Upper lobe of left lung (tissue), 4 donors: ENCODE measurements around the gene RACK1.

Source experiments
- POLR2A ChIP-seq, 4 donors: fragments of 450-650 bp; IDR thresholded peaks; one replicate each; pipeline ENCODE4 v1.5.1; 2016 to 2017; ENCODE audit warnings: antibody characterized with exemption in 4 of 4, mild to moderate bottlenecking in 2 of 4
- TF ChIP-seq, protein P1 (sequence below), 6 experiments: fragments of 450-650 bp in 4 of 6; fragments of 200-600 bp in 2 of 6; sonication (generic) in 2 of 6; IDR thresholded peaks; one replicate each; pipeline ENCODE4 v1.5.1; 2016 to 2019; ENCODE audit warnings: antibody characterized with exemption in 6 of 6

DNA sequence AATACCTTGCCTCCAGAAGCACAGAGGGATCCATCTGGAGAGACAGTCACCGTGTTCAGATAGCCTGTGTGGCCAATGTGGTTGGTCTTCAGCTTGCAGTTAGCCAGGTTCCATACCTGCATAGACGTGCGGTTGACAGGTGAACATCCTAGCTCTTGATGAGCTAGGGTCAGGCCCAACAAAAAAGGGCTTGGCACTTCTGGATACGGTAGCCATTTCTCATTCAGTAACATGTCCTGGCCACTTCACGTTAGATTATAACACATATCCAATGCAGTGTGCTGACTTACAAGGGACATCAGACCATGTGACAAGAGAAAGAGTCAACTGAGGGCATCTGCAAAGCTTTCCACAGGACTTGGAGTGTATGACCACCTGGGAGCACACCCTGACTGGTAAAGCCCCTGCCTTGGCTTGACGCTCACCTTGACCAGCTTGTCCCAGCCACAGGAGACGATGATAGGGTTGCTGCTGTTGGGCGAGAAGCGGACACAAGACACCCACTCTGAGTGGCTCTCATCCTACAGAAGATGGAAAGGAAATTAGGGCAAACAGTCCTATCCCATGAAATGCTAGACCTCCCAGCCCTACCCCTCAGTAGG lies 4.5 kb downstream of the RACK1 start:
- TF ChIP-seq, protein P1, sequence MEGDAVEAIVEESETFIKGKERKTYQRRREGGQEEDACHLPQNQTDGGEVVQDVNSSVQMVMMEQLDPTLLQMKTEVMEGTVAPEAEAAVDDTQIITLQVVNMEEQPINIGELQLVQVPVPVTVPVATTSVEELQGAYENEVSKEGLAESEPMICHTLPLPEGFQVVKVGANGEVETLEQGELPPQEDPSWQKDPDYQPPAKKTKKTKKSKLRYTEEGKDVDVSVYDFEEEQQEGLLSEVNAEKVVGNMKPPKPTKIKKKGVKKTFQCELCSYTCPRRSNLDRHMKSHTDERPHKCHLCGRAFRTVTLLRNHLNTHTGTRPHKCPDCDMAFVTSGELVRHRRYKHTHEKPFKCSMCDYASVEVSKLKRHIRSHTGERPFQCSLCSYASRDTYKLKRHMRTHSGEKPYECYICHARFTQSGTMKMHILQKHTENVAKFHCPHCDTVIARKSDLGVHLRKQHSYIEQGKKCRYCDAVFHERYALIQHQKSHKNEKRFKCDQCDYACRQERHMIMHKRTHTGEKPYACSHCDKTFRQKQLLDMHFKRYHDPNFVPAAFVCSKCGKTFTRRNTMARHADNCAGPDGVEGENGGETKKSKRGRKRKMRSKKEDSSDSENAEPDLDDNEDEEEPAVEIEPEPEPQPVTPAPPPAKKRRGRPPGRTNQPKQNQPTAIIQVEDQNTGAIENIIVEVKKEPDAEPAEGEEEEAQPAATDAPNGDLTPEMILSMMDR (IDR thresholded peaks at IDR 0.05), result no peak
- no peak for TF ChIP-seq POLR2A (IDR thresholded peaks at IDR 0.05)
